ENCODE data around the gene MEF2C.

DNA sequence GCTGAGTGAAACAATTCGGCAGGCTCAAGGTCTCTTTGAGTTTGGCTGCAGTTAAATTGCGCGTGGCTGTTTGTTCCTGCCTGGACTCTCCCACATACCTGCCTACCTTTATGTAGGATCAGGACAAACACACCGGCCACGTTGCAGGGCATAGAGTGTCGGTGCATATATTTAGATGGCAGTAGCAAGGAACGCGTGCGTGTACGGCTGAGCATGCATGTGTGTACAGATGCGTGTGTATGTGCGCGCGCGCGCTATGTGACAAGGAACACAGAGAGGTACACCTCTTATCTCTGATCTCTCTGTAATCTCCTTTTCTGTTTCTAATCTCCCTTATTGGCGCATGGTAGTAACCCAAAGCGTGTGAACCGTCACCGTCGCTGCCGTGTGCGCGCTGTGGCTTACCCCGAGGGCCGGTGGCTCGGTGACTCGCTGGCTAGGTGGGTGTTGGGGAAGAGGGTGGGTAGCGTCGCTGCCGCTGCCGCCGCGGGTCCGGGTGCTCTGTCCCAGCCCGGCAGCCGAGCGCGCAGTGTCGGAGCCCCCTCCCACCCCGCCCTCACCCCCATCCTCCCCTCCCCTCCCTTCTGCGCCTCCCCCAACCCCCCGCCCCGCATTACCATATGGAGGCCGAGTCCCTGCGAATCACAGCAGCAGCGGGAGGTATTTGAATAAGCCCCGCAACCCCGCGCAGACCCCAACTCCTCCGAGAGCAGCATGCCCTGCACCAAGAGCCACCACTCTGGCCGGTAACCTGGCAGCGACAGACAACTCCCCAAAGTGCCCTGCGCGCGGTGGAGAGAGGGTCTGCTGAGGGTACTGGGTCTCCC, 204.8 kb downstream of the MEF2C start:
- TF ChIP-seq POLR2A (IDR thresholded peaks at IDR 0.05), result no peak
- TF ChIP-seq, protein P1, sequence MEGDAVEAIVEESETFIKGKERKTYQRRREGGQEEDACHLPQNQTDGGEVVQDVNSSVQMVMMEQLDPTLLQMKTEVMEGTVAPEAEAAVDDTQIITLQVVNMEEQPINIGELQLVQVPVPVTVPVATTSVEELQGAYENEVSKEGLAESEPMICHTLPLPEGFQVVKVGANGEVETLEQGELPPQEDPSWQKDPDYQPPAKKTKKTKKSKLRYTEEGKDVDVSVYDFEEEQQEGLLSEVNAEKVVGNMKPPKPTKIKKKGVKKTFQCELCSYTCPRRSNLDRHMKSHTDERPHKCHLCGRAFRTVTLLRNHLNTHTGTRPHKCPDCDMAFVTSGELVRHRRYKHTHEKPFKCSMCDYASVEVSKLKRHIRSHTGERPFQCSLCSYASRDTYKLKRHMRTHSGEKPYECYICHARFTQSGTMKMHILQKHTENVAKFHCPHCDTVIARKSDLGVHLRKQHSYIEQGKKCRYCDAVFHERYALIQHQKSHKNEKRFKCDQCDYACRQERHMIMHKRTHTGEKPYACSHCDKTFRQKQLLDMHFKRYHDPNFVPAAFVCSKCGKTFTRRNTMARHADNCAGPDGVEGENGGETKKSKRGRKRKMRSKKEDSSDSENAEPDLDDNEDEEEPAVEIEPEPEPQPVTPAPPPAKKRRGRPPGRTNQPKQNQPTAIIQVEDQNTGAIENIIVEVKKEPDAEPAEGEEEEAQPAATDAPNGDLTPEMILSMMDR (IDR thresholded peaks at IDR 0.05), result no peak

Data from sigmoid colon (tissue), 3 donors.